HG03064 (cell line): ENCODE data around the gene ITPR1.

Experiments used
- ATAC-seq: cut with Tn5 transposase; IDR thresholded peaks from one replicate; pipeline ENCODE4 v1.9.1; 2021; ENCODE audit warnings: low read depth; ENCODE audit not compliant: unreplicated experiment

Gene ITPR1

DNA sequence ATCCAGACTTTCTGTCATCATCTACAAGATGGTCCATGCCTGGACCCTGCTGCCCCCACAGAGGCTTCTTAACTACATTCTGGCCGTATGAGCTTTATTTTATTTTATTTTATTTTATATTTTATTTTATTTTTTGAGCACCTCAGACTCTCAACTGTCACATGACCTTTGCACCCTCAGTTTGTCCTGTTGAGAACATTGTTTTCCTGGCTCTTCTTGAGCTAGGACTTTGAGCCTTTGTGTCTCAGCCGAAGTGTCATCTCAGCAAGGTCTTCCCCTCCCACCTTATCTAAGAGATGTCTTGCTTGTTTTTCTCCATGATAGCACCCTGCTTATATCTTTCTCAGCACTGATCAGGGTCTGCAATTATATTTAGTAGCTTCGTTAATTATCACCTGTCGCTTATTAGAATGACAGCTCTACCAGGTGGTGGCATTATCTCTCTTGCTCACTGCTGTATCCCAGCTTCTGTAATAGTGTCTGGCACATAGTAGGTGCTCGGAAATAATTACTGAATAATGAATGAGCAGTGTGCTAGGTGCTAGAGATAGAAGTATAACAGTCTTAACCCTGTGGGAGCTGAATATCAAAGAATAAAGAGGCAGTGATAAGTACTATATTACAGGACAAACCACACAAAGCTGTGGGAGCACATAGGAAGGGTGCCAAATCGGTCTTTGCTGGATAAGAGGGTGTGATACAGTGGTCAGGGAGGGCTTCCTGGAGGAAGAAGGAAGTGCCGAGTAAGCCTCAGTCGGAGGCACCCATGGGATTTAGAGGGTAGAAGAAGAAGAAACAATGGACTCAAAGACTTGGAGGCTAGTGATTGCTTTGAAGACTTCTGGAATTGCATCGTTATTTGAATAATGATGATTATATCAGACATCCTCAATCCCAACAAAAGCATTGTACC is 136.2 kb downstream of the ITPR1 start:
- ATAC-seq = no peak

- ATAC-seq = peak; percentile 61
Measured at GRCh38 chr3:4633078-4634004, 140.2 kb downstream of the ITPR1 start.

GRCh38 chr3:4634894-4635293 is 141.7 kb downstream of the ITPR1 start:
- no peak for ATAC-seq

GRCh38 chr3:4637265-4637664 is 144.1 kb downstream of the ITPR1 start:
- ATAC-seq = no peak

DNA sequence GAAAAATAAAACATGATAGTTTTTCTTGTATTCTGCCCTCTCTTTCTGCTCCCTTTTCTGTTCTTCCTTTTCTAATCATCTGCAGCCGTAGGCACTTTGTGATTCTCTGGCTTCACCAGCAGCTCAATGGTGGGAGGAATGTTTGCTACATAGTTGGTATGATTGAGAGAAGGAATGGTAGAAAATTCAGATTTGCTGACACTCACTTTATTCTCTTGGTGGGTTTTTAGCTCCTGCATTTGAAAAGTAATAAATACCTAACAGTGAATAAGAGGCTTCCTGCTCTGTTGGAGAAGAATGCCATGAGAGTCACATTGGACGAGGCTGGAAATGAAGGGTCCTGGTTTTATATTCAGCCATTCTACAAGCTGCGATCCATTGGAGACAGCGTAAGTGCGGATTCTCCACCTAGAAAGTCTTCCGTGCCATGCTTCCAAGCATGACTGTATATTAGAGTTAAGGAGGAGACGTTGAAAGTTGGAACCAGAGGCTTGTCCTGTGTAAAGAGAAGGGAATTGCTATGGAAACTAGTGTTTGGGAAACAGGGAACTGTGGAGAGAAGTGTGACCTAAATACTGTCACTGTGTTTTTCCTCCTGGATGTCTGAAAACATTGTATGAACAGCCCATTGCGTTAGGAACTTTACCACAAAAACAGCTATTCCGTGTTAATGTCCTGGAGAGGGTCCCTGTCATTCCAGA is 148.9 kb downstream of the ITPR1 start:
- ATAC-seq = no peak

DNA sequence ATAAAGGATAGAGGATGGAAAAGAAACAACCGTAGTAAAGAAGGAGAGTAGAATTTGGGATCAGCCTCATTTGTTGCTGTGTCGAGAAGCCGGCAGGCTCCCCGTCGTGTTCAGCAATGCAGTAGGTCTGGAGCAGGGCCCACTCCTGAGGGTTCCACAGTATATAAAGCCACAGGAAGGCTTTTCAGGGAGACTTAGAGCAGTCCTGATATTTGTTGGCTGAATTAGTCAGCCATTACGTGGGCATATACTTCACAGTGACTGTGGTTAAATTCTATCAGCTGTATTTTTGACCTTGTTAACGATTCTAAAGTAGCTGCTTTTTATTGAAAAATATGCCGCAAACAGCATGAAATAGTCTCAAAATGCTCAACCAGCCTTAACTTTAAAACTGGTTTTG is 149.5 kb downstream of the ITPR1 start:
- ATAC-seq = no peak

DNA sequence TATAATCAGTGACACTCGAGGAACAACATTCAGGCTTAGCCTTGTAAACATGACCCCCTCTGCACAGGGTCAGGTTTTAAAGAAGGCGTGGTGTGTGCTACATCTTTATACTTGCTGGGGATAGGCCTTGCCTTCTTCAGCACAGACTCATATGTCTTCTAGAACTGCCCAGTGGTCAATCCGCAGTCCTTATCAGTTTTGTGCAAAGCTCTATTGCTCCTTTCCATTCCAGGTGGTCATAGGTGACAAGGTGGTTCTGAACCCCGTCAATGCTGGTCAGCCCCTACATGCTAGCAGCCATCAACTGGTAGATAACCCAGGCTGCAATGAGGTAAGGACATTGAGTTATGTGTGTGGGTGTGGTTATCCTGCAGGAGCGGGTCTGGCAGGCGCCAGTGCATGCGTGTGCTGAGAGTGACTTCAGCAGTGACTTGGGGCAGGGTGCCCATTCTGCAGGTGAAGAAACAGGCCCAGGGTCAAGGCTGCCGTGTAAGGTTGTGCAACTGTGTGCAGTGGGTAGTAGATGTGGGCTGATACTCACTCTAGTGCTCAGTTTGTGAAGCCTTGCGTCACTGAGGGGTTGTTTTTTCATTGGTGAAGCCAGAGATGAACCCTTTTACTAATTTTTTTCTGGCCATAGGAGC is 150.9 kb downstream of the ITPR1 start:
- no peak for ATAC-seq

GRCh38 chr3:4644951-4645350 is 151.8 kb downstream of the ITPR1 start:
- no peak for ATAC-seq

DNA sequence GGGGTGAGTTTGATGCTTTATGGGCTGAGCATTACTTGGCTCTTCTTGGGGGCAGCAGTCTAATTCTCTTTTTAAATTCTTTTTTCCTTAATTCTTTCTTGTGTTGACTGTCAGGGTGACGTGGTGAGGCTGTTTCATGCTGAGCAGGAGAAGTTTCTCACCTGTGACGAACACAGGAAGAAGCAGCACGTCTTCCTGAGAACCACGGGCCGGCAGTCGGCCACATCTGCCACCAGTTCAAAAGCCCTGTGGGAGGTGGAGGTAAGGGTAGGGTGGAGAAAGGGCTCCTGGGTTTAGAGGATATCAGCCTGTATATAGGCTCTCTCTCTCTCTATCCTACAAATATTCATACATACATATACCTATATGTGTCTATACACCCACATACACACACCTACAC is 152.3 kb downstream of the ITPR1 start:
- ATAC-seq = no peak

- no peak for ATAC-seq
Measured at GRCh38 chr3:4647411-4647810, 154.3 kb downstream of the ITPR1 start.

- no peak for ATAC-seq
Measured at GRCh38 chr3:4655145-4656045, 162.2 kb downstream of the ITPR1 start.

GRCh38 chr3:4656059-4656458 is 162.9 kb downstream of the ITPR1 start:
- ATAC-seq = no peak

- no peak for ATAC-seq
Measured at GRCh38 chr3:4656626-4657328, 163.6 kb downstream of the ITPR1 start.

- ATAC-seq = no peak
Measured at GRCh38 chr3:4660936-4661335, 167.8 kb downstream of the ITPR1 start.

GRCh38 chr3:4664412-4664811 is 171.3 kb downstream of the ITPR1 start:
- no peak for ATAC-seq

GRCh38 chr3:4665197-4665596 is 172.0 kb downstream of the ITPR1 start:
- ATAC-seq = no peak

DNA sequence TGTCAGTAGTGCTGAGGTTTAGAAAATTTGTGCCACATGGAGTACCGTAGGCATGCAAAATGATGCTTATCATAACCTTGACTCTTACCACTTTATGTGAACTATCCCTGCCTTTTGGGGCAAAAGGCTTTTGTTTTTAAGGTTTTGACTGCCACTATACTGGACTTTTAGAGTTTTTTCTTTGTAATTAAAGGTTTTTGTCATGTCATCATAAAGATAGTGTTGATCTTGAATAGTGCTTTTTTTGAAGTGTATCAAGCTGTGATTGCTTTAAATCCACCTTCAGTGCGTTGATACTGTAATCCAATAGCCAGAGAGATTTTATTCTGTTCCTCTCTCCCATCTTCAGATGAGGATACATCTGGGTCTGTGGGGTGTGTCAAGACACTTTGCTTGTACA is 172.9 kb downstream of the ITPR1 start:
- ATAC-seq = no peak

DNA sequence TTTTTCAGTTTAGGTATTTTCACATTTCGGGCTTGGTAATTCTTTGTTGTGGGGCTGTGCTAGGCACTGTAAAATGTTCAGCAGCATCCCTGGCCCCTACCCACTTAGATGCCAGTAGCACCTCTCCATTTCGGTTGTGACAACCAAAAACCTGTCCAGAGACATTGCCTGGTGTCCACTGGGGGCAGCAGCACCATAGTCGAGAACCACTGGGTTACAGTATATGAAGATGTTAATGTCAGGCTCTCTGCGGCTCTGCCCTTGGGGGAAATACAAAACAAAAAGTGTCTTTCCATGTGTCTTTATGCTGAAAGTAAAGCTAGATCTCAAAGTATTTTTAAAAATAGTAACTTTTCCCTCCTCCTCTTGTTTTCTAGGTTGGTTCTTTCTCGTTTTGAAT is 177.2 kb downstream of the ITPR1 start:
- no peak for ATAC-seq
